HCT116 (cell line): ENCODE data around the gene FMN1. TPM values are rescaled to one million over a fixed set of nuclear protein-coding genes. Genes with fewer than 3 reads are reported as not detected.

Experiments
- ATAC-seq: fragments of 200-7000 bp; cut with Tn5 transposase; 2 replicates; pipeline ENCODE4 v1.9.1; 2020; ENCODE audit warnings: mild to moderate bottlenecking, moderate library complexity
- BruUV-seq: library from RNA; stranded (reverse); fragments of 400-500 nt; replicated peaks from 2 replicates; lab custom pipeline; 2021; lab: Mats Ljungman, UMichigan
- CTCF ChIA-PET: fragments of 300-600 bp; sonication (Branson Sonifier 250); formaldehyde crosslinking; loops from one replicate; lab custom pipeline; 2021; ENCODE audit warnings: antibody characterized with exemption; lab: Charles Lee
- POLR2A ChIA-PET: fragments of 300-600, 350-600 bp; sonication (Branson Sonifier 250); formaldehyde crosslinking; loops from one replicate; lab custom pipeline; 2021; ENCODE audit warnings: antibody characterized with exemption; lab: Charles Lee
- RAD21 ChIA-PET, 2 experiments: fragments of 300-600 bp; sonication (Branson Sonifier 250); formaldehyde crosslinking; loops; one replicate each; lab custom pipeline; 2023; ENCODE audit warnings: low total read pairs in 2 of 2; ENCODE audit not compliant: uncharacterized antibody in 2 of 2, unreplicated experiment in 2 of 2, low non-redundant PET in 1 of 2; lab: Charles Lee
- DNase-seq: peaks from one replicate; pipeline ENCODE4 v3.0.0-alpha.2; 2010; ENCODE audit warnings: low read depth, low spot score
- H2AFZ ChIP-seq: fragments of 200-600 bp; shearing (Covaris generic), sonication (generic); 2 replicates; pipeline ENCODE4 v1.6.1; 2017; ENCODE audit warnings: low read depth, mixed run types, mixed read lengths, antibody characterized with exemption, low read length; ENCODE audit not compliant: poor library complexity, severe bottlenecking
- H3K27ac ChIP-seq: 2 replicates; pipeline ENCODE4 v1.5.1; 2012; ENCODE audit warnings: low read depth, low read length
- H3K27me3 ChIP-seq: fragments of 200-600 bp; sonication (generic); 2 replicates; pipeline ENCODE4 v1.6.1; 2016; ENCODE audit warnings: mixed run types, low read length, mixed read lengths; ENCODE audit not compliant: insufficient read depth
- H3K36me3 ChIP-seq, 2 experiments: fragments of 200-500 bp in 1 of 2; fragments of 200-600 bp in 1 of 2; sonication (Bioruptor generic) in 1 of 2; sonication (generic) in 1 of 2; 2 replicates each; pipeline versions ENCODE4 v1.5.1 to v1.6.1; 2014 to 2016; ENCODE audit warnings: low read length in 2 of 2, inconsistent platforms in 1 of 2, mixed read lengths in 1 of 2, mixed run types in 1 of 2; ENCODE audit not compliant: insufficient read depth in 2 of 2, control insufficient read depth in 1 of 2
- H3K4me1 ChIP-seq, 2 experiments: fragments of 200-600 bp in 1 of 2; sonication (generic) in 1 of 2; 2 replicates each; pipeline versions ENCODE4 v1.5.1 to v1.6.1; 2012 to 2017; ENCODE audit warnings: low read length in 2 of 2, inconsistent platforms in 1 of 2, mild to moderate bottlenecking in 1 of 2, mixed read lengths in 1 of 2, mixed run types in 1 of 2, moderate library complexity in 1 of 2; ENCODE audit not compliant: insufficient read depth in 2 of 2, control insufficient read depth in 1 of 2
- H3K4me2 ChIP-seq: fragments of 200-600 bp; sonication (generic); 2 replicates; pipeline ENCODE4 v1.6.1; 2017; ENCODE audit warnings: mixed run types, low read length, mixed read lengths
- H3K4me3 ChIP-seq, 2 experiments: fragments of 200-600 bp in 1 of 2; sonication (generic) in 1 of 2; replicated peaks in 1 of 2; 2 replicates each; pipeline ENCODE4 v1.5.1; 2011 to 2016; ENCODE audit warnings: low read length in 2 of 2, control low read depth in 1 of 2, low read depth in 1 of 2, mild to moderate bottlenecking in 1 of 2, mixed read lengths in 1 of 2, mixed run types in 1 of 2
- H3K79me2 ChIP-seq: fragments of 200-600 bp; sonication (generic); 2 replicates; pipeline ENCODE4 v1.6.1; 2017; ENCODE audit warnings: mild to moderate bottlenecking, mixed run types, low read length, moderate library complexity, mixed read lengths; ENCODE audit not compliant: insufficient read depth
- H3K9ac ChIP-seq: fragments of 200-600 bp; sonication (generic); 2 replicates; pipeline ENCODE4 v1.6.1; 2016; ENCODE audit warnings: low read length, mixed read lengths
- H3K9me2 ChIP-seq: fragments of 200-600 bp; sonication (generic), shearing (Covaris generic); 2 replicates; pipeline ENCODE4 v1.6.1; 2017; ENCODE audit warnings: mixed run types, mild to moderate bottlenecking, moderate library complexity; ENCODE audit not compliant: insufficient read depth
- H3K9me3 ChIP-seq, 2 experiments: fragments of 200-500 bp in 1 of 2; fragments of 200-600 bp in 1 of 2; sonication (Bioruptor generic) in 1 of 2; sonication (generic) in 1 of 2; 2 replicates each; pipeline ENCODE4 v1.6.1; 2014 to 2017; ENCODE audit warnings: low read length in 2 of 2, mixed read lengths in 2 of 2, inconsistent platforms in 1 of 2, low read depth in 1 of 2, mild to moderate bottlenecking in 1 of 2, mixed run types in 1 of 2, moderate library complexity in 1 of 2; ENCODE audit not compliant: control insufficient read depth in 1 of 2, insufficient read depth in 1 of 2
- H4K20me1 ChIP-seq: fragments of 200-600 bp; sonication (generic), shearing (Covaris generic); 2 replicates; pipeline ENCODE4 v1.6.1; 2017; ENCODE audit warnings: mixed run types, mild to moderate bottlenecking, moderate library complexity; ENCODE audit not compliant: insufficient read depth
- EGR1 ChIP-seq: IDR thresholded peaks from 2 replicates; pipeline ENCODE4 v1.6.1; 2012; ENCODE audit warnings: low read depth
- ELF1 ChIP-seq: IDR thresholded peaks from 2 replicates; pipeline ENCODE4 v1.6.1; 2012; ENCODE audit warnings: low read depth, borderline replicate concordance
- EZH2phosphoT487 ChIP-seq: fragments of 200-600 bp; IDR thresholded peaks from 2 replicates; pipeline ENCODE4 v1.6.1; 2018; ENCODE audit warnings: antibody characterized with exemption, borderline replicate concordance
- POLR2AphosphoS5 ChIP-seq: IDR thresholded peaks from 2 replicates; pipeline ENCODE4 v1.6.1; 2011; ENCODE audit warnings: mild to moderate bottlenecking, low read depth, low read length, moderate library complexity
- RAD21 ChIP-seq: IDR thresholded peaks from 2 replicates; pipeline ENCODE4 v1.6.1; 2012; ENCODE audit warnings: low read depth, mild to moderate bottlenecking
- SIN3A ChIP-seq: IDR thresholded peaks from 2 replicates; pipeline ENCODE4 v1.6.1; 2012; ENCODE audit warnings: low read depth
- YY1 ChIP-seq: IDR thresholded peaks from 2 replicates; pipeline ENCODE4 v1.6.1; 2011; ENCODE audit warnings: low read length, low read depth, moderate library complexity, mild to moderate bottlenecking; ENCODE audit not compliant: insufficient replicate concordance; ENCODE audit errors: extremely low read depth
- ZFX ChIP-seq: fragments of 450-650 bp; IDR thresholded peaks from 2 replicates; pipeline ENCODE4 v1.6.1; 2017
- intact Hi-C: fragments of 100-400 bp; cut with micrococcal nuclease; formaldehyde crosslinking; loops from 2 replicates; pipeline ENCODE4 v1.10.0; 2022
- total RNA-seq: library from RNA; stranded (reverse); gene quantifications from one replicate; pipeline ENCODE4 v1.2.1, GENCODE V29; 2021; ENCODE audit not compliant: unreplicated experiment

Gene FMN1
- total RNA-seq, 1 experiment from 2014 or later: 0.39 TPM

- H3K36me3 ChIP-seq: no peaks in the 10 kb centered on the region
- no peaks in the 10 kb centered on the region for H3K4me1 ChIP-seq
- ChIA-PET CTCF (no interaction called here), RAD21 (no interaction called here), POLR2A (interaction anchor here (0.6 kb wide), 1 partner anchor 31 kb away, joined by 3 read pairs; no protein-coding TSS in a partner anchor)
- intact Hi-C loops: no loop called here
- no peaks in the 10 kb centered on the region for H4K20me1 ChIP-seq
- no peak overlapping the region for H3K9ac ChIP-seq
- no TSS peak for BruUV-seq
- ATAC-seq: no peak
- no peaks in the 10 kb centered on the region for H3K9me2 ChIP-seq
- peaks cover 0 to 6% of the 10 kb centered on the region in 2 experiments; a peak in 2 of 4 replicates for H3K9me3 ChIP-seq
- no peak overlapping the region for H3K27ac ChIP-seq
- H3K4me3 ChIP-seq: no peak overlapping the region
- no peak for TF ChIP-seq EGR1
- TF ChIP-seq EZH2phosphoT487: no peak
- TF ChIP-seq ELF1: no peak
- no peaks in the 10 kb centered on the region for H3K27me3 ChIP-seq
- no peak for DNase-seq
- H2AFZ ChIP-seq: no peak overlapping the region
- no peak overlapping the region for H3K4me2 ChIP-seq
- H3K79me2 ChIP-seq: no peaks in the 10 kb centered on the region
These were observed 148.2 kb downstream of the FMN1 start for GRCh38 chr15:33046329-33046728.

DNA sequence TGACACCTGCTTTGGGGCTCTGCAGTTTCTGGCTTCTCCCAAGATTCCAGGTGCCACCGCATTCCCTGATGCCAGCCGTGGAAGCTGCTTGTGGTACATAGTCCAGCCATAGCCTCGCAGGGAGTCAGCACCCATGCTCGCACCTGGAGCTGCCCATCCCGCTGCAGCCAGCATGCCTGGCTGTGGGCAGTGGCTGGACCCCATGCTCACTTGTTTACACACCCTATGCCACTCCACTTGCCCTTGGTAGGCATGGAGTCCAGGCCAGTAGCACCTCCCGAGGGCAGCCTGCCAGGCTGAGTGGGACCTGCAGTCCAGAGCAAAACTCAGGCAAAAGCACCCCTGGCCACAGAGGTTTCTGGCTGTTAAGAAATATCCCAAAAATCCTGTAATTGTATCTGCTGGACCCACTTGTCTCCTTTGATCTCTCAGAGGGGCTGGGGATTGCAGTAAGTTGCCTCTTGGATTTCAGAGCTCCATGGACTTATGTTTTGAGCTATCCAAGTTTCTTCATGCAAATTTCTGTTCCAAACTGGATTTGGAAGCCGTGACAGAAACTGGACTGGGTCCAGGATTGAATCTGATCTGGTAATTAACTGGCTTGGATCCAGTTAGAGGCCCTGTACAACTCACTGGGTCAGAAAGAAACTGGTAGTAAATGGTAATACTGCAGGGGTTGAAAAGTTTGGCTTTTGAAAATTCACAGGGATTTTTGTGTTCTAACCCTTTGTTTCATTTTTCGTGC, 149.3 kb downstream of the FMN1 start:
- ChIA-PET RAD21 (no interaction called here), POLR2A (interaction anchor here (0.6 kb wide), 1 partner anchor 32 kb away, joined by 3 read pairs; no protein-coding TSS in a partner anchor), CTCF (no interaction called here)
- no peak overlapping the region for H2AFZ ChIP-seq
- TF ChIP-seq SIN3A (no peak), ZFX (no peak), POLR2AphosphoS5 (no peak), YY1 (no peak), RAD21 (no peak)
- no peak for DNase-seq
- intact Hi-C loops: no loop called here
- BruUV-seq: no TSS peak
- H3K36me3 ChIP-seq: no peaks in the 10 kb centered on the region
- no peaks in the 10 kb centered on the region for H4K20me1 ChIP-seq
- no peak overlapping the region for H3K4me2 ChIP-seq
- H3K9me3 ChIP-seq: peaks cover 0 to 6% of the 10 kb centered on the region in 2 experiments; a peak in 2 of 4 replicates
- H3K4me3 ChIP-seq: no peak overlapping the region
- H3K79me2 ChIP-seq: no peaks in the 10 kb centered on the region
- H3K4me1 ChIP-seq: no peaks in the 10 kb centered on the region
- no peak for ATAC-seq
- no peak overlapping the region for H3K9ac ChIP-seq
- no peaks in the 10 kb centered on the region for H3K27me3 ChIP-seq
- H3K9me2 ChIP-seq: no peaks in the 10 kb centered on the region
- no peak overlapping the region for H3K27ac ChIP-seq
